Vagina (tissue), 2 donors: Measurements from ENCODE around the gene ACOX1. TPM values are rescaled to one million over a fixed set of nuclear protein-coding genes. Genes with fewer than 3 reads are reported as not detected.

Source experiments
- DNase-seq, 2 donors: peaks; one replicate each; pipeline ENCODE4 v3.0.0-alpha.2; 2017; ENCODE audit errors: extremely low spot score in 2 of 2
- H3K27ac ChIP-seq: fragments of 200-600 bp; sonication (generic); one replicate; pipeline ENCODE4 v1.5.1; 2019
- H3K27me3 ChIP-seq: fragments of 200-600 bp; sonication (generic); one replicate; pipeline ENCODE4 v1.5.1; 2019
- H3K36me3 ChIP-seq, 2 donors: fragments of 200-600 bp; sonication (generic); one replicate each; pipeline ENCODE4 v1.5.1; 2017 to 2019
- H3K4me1 ChIP-seq: fragments of 200-600 bp; sonication (generic); one replicate; pipeline ENCODE4 v1.5.1; 2019
- H3K4me3 ChIP-seq, 2 donors: fragments of 200-600 bp; sonication (generic); 1 replicate in 1 of 2; 2 replicates in 1 of 2; pipeline ENCODE4 v1.5.1; 2016 to 2019
- H3K9me3 ChIP-seq: fragments of 200-600 bp; sonication (generic); one replicate; pipeline ENCODE4 v1.5.1; 2019
- CTCF ChIP-seq, 3 experiments: fragments of 450-650 bp in 2 of 3; fragments of 200-600 bp in 1 of 3; sonication (generic) in 1 of 3; IDR thresholded peaks; one replicate each; pipeline ENCODE4 v1.5.1; 2017 to 2019; ENCODE audit warnings: antibody characterized with exemption in 3 of 3, mild to moderate bottlenecking in 2 of 3, moderate library complexity in 2 of 3
- POLR2A ChIP-seq, 2 donors: fragments of 450-650 bp; IDR thresholded peaks; one replicate each; pipeline ENCODE4 v1.6.1; 2017; ENCODE audit warnings: antibody characterized with exemption in 2 of 2, mild to moderate bottlenecking in 2 of 2, moderate library complexity in 2 of 2
- POLR2AphosphoS5 ChIP-seq, 2 donors: sonication (generic); formaldehyde crosslinking; IDR thresholded peaks; one replicate each; pipeline ENCODE4 v1.9.0; 2017; ENCODE audit warnings: antibody characterized with exemption in 2 of 2, mild to moderate bottlenecking in 2 of 2, low read depth in 1 of 2; ENCODE audit not compliant: insufficient read depth in 1 of 2
- intact Hi-C: fragments of 100-400 bp; cut with DNase I; formaldehyde crosslinking; loops from one replicate; pipeline ENCODE4 v1.15.1; 2023
- total RNA-seq: library from RNA; depleted of rRNA; stranded (reverse); fragments of >200 nt; gene quantifications from one replicate; pipeline ENCODE4 v1.2.3, GENCODE V29; 2016

Gene ACOX1
- total RNA-seq, 1 donor from 2014 or later = 50.6 TPM

- DNase-seq = no peak
- H3K4me3 ChIP-seq = no peak overlapping the region
- TF ChIP-seq POLR2AphosphoS5 (IDR thresholded peaks at IDR 0.05; ENCODE audit: insufficient read depth in 1 of 2, low read depth in 1 of 2) = no peak
- TF ChIP-seq CTCF (IDR thresholded peaks at IDR 0.05) = no peak
- TF ChIP-seq POLR2A (IDR thresholded peaks at IDR 0.05) = no peak
- H3K9me3 ChIP-seq = no peaks in the 10 kb centered on the region
- intact Hi-C loops = loop anchor here (5.0 to 10.0 kb wide), 2 partner anchors 97 to 275 kb away; no protein-coding TSS in a partner anchor
- no peak overlapping the region for H3K27ac ChIP-seq
- H3K4me1 ChIP-seq = peaks cover 7% of the 10 kb centered on the region
- H3K27me3 ChIP-seq = no peaks in the 10 kb centered on the region
- peaks cover 0 to 13% of the 10 kb centered on the region in 2 donors for H3K36me3 ChIP-seq
Observed at GRCh38 chr17:76009447-76009846, 30.5 kb upstream of the ACOX1 start.

- Histone ChIP-seq H3K9me3 (no peaks in the 10 kb centered on the region), H3K4me3 (no peak overlapping the region), H3K36me3 (peaks cover 0 to 15% of the 10 kb centered on the region in 2 donors), H3K4me1 (peaks cover under 1% of the 10 kb centered on the region), H3K27ac (no peak overlapping the region), H3K27me3 (no peaks in the 10 kb centered on the region)
- TF ChIP-seq POLR2AphosphoS5 (IDR thresholded peaks at IDR 0.05; ENCODE audit: insufficient read depth in 1 of 2, low read depth in 1 of 2) (no peak), CTCF (IDR thresholded peaks at IDR 0.05) (no peak), POLR2A (IDR thresholded peaks at IDR 0.05) (no peak)
- intact Hi-C loops = loop anchor here (5.0 to 10.0 kb wide), 2 partner anchors 97 to 276 kb away; no protein-coding TSS in a partner anchor
- no peak for DNase-seq
Observed at GRCh38 chr17:76008630-76009425, 29.9 kb upstream of the ACOX1 start.

- H3K4me1 ChIP-seq = no peaks in the 10 kb centered on the region
- intact Hi-C loops = loop anchor here (5.0 to 10.0 kb wide), 2 partner anchors 96 to 277 kb away; no protein-coding TSS in a partner anchor
- DNase-seq = no peak
- TF ChIP-seq POLR2A (IDR thresholded peaks at IDR 0.05) (no peak), CTCF (IDR thresholded peaks at IDR 0.05) (no peak), POLR2AphosphoS5 (IDR thresholded peaks at IDR 0.05; ENCODE audit: insufficient read depth in 1 of 2, low read depth in 1 of 2) (no peak)
- H3K4me3 ChIP-seq = no peak overlapping the region
- no peak overlapping the region for H3K27ac ChIP-seq
- peaks cover 0 to 21% of the 10 kb centered on the region in 2 donors for H3K36me3 ChIP-seq
- no peaks in the 10 kb centered on the region for H3K9me3 ChIP-seq
- H3K27me3 ChIP-seq = no peaks in the 10 kb centered on the region
Observed at GRCh38 chr17:76008208-76008607, 29.2 kb upstream of the ACOX1 start.

- TF ChIP-seq POLR2A (IDR thresholded peaks at IDR 0.05) (no peak), CTCF (IDR thresholded peaks at IDR 0.05) (no peak), POLR2AphosphoS5 (IDR thresholded peaks at IDR 0.05; ENCODE audit: insufficient read depth in 1 of 2, low read depth in 1 of 2) (no peak)
- H3K4me3 ChIP-seq = no peak overlapping the region
- no peak overlapping the region for H3K27ac ChIP-seq
- peaks cover 0 to 21% of the 10 kb centered on the region in 2 donors for H3K36me3 ChIP-seq
- H3K4me1 ChIP-seq = no peaks in the 10 kb centered on the region
- DNase-seq = no peak
- H3K27me3 ChIP-seq = no peaks in the 10 kb centered on the region
- intact Hi-C loops = loop anchor here (5.0 to 10.0 kb wide), 2 partner anchors 96 to 277 kb away; no protein-coding TSS in a partner anchor
- H3K9me3 ChIP-seq = no peaks in the 10 kb centered on the region
Observed at GRCh38 chr17:76007850-76008165, 28.8 kb upstream of the ACOX1 start.
